Dermis blood vessel endothelial cell (primary cell): ENCODE data around the gene EFNA1. TPM values are rescaled to one million over a fixed set of nuclear protein-coding genes. Genes with fewer than 3 reads are reported as not detected.
"Not testable (repeated sequence)": the region's sequence is repeated elsewhere in the genome, so short reads cannot be mapped to it uniquely, and the experiment has no call there.

ENCODE experiments used
- DNase-seq: peaks from one replicate; pipeline ENCODE4 v3.0.0; 2010
- total RNA-seq: library from RNA; depleted of rRNA; stranded (reverse); fragments of >200 nt; gene quantifications from 2 replicates; pipeline ENCODE4 v1.2.3, GENCODE V29; 2014

Gene EFNA1
- total RNA-seq, 1 donor from 2014 or later: 138 TPM

- peak; percentile 32 for DNase-seq
Measured at GRCh38 chr1:155125511-155125945, 2.1 kb upstream of the EFNA1 start.

- peak; percentile 70 for DNase-seq
Measured at GRCh38 chr1:155125946-155126555, 1.6 kb upstream of the EFNA1 start.

- DNase-seq: peak; percentile 76
Measured at GRCh38 chr1:155126556-155127104, 1.0 kb upstream of the EFNA1 start.

- peak; percentile 26 for DNase-seq
Measured at GRCh38 chr1:155127967-155128754, 485 bp downstream of the EFNA1 start.

GRCh38 chr1:155128755-155129473, 1.2 kb downstream of the EFNA1 start:
- peak; percentile 95 for DNase-seq

GRCh38 chr1:155130272-155131006, 2.8 kb downstream of the EFNA1 start:
- DNase-seq: peak; percentile 15

GRCh38 chr1:155131285-155131684, 3.6 kb downstream of the EFNA1 start:
- peak; percentile 11 for DNase-seq

GRCh38 chr1:155131856-155132255, 4.2 kb downstream of the EFNA1 start:
- peak; percentile 25 for DNase-seq

DNA sequence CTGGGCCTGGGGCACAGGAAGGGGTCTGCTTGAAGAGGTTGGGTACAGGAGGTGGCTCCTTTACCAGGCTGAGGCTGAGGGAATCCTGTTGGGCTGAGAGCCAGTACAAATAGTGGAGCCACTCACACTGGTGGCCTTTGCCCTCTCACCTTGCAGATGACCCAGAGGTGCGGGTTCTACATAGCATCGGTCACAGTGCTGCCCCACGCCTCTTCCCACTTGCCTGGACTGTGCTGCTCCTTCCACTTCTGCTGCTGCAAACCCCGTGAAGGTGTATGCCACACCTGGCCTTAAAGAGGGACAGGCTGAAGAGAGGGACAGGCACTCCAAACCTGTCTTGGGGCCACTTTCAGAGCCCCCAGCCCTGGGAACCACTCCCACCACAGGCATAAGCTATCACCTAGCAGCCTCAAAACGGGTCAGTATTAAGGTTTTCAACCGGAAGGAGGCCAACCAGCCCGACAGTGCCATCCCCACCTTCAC, 6.2 kb downstream of the EFNA1 start:
- peak; percentile 7 for DNase-seq

DNA sequence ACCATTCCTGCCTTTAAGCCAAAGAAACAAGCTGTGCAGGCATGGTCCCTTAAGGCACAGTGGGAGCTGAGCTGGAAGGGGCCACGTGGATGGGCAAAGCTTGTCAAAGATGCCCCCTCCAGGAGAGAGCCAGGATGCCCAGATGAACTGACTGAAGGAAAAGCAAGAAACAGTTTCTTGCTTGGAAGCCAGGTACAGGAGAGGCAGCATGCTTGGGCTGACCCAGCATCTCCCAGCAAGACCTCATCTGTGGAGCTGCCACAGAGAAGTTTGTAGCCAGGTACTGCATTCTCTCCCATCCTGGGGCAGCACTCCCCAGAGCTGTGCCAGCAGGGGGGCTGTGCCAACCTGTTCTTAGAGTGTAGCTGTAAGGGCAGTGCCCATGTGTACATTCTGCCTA, 6.6 kb downstream of the EFNA1 start:
- peak; percentile 18 for DNase-seq

DNA sequence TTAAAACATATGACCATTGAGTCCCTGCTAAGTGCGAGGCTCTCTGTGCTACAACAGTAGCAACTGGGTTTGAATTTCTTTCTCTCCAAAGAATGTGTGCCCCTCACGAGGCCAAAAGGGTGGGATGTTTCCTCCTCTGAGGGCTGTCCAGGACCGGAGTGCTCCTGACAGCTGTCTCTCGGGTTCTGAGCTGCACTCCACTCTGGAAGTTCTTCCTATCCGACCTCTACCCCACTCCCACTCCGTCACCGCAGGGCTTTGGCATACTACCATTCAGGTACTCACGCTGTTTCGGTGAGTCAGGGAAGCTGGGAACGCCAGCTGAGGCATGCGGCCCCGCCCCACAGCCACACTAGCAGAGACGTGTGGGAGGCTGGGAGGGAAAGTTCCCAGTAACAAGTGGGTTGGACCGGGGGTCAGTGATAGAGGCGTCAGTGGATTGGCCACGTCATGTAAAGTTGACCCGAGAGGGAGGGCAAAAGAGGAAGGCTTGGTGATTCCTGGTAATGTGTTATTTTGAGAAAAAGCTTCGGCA, 7.3 kb downstream of the EFNA1 start:
- peak; percentile 97 for DNase-seq

GRCh38 chr1:155135415-155136028, 7.8 kb downstream of the EFNA1 start, which contains the start of gene SLC50A1:
Gene SLC50A1, plus strand, starts transcription at chr1:155135852. Its CDS starts 60 bp downstream, at chr1:155135912.
- DNase-seq: peak; percentile 95

DNA sequence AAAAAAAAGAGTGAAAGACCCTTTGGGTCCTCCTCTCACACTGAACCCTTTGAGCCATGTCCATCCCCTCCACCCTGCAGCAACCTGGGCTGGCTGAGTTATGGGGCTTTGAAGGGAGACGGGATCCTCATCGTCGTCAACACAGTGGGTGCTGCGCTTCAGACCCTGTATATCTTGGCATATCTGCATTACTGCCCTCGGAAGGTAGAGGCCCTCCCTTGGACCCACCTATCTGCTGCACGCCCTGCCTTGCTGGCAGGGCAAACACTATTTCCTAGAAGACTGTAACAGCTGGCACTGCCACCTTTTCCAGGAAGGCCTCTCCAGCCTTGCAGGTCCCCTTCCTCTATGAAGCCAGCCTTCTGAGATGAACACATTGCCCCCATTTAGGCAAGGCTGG, 9.1 kb downstream of the EFNA1 start:
- peak; percentile 8 for DNase-seq

GRCh38 chr1:155137154-155137949, 9.7 kb downstream of the EFNA1 start:
- DNase-seq: no peak

DNA sequence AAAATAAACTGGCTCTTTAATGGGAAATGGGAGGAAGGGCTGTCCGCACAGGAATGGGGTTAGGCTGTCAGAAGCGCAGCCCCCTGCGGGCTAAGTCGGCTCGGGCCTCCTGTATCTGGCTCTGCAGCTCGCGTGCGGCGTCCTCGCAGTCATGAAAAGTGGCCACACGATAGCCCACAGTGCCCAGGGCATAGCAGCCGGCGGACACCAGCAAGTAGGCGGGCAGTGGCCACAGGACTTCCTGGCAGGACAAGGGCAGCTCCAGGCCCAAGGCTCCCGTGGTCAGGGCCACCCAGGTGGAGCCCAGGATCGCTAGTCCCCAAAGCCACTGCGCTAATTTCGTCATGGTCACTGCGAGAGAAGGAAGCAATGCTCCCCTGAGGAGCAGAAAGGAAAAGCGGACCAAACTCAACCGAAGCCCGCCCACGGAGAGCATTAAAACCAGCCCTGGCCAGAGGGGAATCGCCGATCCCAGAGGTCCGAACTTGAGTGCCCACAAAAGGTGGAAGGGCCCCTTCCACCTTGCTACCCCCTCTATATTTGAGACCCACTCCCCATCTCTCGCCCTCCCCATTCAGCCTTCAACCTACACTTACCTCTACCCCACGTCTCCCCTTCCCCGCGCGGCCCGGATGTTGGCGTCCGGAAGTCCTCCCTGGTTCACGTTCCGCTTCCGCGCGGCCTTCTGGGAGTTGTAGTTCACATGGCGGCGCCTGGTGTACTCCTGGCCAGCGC, 12.4 kb downstream of the EFNA1 start, which contains the start of gene DPM3:
DPM3 (minus strand) TSS at position 637 of the 735 bp plus-strand sequence; CDS start at position 346, 291 bp downstream.
- peak; percentile 89 for DNase-seq

GRCh38 chr1:155140630-155140953, 12.9 kb downstream of the EFNA1 start:
- no peak for DNase-seq

GRCh38 chr1:155141749-155142148, 14.1 kb downstream of the EFNA1 start:
- no peak for DNase-seq

DNA sequence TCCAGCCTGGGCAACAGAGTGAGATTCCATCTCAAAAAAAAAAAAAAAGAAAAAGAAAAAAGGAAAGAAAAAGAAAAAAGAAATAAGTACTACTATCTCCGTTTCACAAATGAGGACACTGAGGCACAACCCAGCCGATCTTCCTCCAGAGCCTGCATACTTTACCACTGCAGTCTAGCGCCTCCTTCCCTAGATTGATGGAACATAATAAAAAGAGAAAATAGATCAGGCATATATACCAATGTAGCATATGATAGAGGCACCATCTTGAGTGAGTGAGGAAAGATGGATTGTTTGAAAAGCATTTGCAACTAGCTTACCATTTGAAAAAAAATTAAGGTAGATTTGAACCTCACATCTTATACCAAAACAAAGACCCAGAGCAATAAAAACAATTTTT, 17.8 kb downstream of the EFNA1 start:
- DNase-seq: no peak

DNA sequence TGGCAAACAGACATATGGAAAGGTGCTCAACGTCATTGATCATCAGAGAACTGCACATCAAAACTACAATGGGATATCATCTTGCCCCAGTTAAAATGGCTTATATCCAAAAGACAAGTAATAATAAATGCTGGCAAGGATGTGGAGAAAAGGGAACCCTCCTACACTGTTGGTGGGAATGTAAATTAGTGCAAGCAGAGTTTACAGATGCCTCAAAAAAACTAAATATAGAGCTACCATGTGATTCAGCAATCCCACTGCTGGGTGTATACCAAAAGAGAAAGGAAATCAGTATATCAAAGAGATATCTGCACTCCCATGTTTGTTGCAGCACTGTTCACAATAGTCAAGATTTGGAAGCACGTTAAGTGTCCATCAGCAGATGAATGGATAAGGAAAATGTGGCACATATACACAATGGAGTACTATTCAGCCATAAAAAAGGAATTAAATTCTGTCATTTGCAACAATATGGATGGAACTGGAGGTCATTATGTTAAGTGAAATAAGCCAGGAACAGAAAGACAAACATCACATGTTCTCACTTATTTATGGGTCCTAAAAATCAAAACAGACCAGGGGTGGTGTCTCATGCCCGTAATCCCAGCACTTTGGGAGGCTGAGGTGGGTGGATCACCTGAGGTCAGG, 28.4 kb downstream of the EFNA1 start:
- not testable (repeated sequence) for DNase-seq
